Measurements from ENCODE around the gene FAM168A.

- TF ChIP-seq, protein P1, sequence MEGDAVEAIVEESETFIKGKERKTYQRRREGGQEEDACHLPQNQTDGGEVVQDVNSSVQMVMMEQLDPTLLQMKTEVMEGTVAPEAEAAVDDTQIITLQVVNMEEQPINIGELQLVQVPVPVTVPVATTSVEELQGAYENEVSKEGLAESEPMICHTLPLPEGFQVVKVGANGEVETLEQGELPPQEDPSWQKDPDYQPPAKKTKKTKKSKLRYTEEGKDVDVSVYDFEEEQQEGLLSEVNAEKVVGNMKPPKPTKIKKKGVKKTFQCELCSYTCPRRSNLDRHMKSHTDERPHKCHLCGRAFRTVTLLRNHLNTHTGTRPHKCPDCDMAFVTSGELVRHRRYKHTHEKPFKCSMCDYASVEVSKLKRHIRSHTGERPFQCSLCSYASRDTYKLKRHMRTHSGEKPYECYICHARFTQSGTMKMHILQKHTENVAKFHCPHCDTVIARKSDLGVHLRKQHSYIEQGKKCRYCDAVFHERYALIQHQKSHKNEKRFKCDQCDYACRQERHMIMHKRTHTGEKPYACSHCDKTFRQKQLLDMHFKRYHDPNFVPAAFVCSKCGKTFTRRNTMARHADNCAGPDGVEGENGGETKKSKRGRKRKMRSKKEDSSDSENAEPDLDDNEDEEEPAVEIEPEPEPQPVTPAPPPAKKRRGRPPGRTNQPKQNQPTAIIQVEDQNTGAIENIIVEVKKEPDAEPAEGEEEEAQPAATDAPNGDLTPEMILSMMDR (IDR thresholded peaks at IDR 0.05) = peak; percentile 83 to 95 (median 87)
- TF ChIP-seq POLR2A (IDR thresholded peaks at IDR 0.05) = no peak
These were observed 246.8 kb downstream of the FAM168A start for GRCh38 chr11:73350908-73351636.
